ENCODE data around the gene RANBP1. TPM values are rescaled to one million over a fixed set of nuclear protein-coding genes. Genes with fewer than 3 reads are reported as not detected.
A peak's percentile ranks its signal among the peaks of the same experiment; 100 is the strongest.

The RANBP1 gene
- polyA plus RNA-seq, 2 of the 4 experiments (the other 2 are of a cell fraction), result 239 to 338 TPM

- TF ChIP-seq RAD21 (conservative IDR thresholded peaks at IDR 0.05 in 1 of 2, IDR thresholded peaks at IDR 0.05 in 1 of 2), result peak; percentile 91 to 96
- TF ChIP-seq JUN (IDR thresholded peaks at IDR 0.05), result no peak
- TF ChIP-seq GATA3 (IDR thresholded peaks at IDR 0.05; ENCODE audit: borderline replicate concordance), result no peak
- TF ChIP-seq REST (IDR thresholded peaks at IDR 0.05), result no peak
These were observed 40.9 kb downstream of the RANBP1 start (continued) for GRCh38 chr22:20156611-20157429.

- TF ChIP-seq HES2 (IDR thresholded peaks at IDR 0.05) (no peak), HEYL (CRISPR knock-in tag; IDR thresholded peaks at IDR 0.05) (no peak), MAFK (IDR thresholded peaks at IDR 0.05; ENCODE audit: partially characterized antibody) (no peak), TP53 (CRISPR knock-in tag; IDR thresholded peaks at IDR 0.05) (no peak), ESRRA (IDR thresholded peaks at IDR 0.05; ENCODE audit: borderline replicate concordance, low read length) (no peak), MAX (IDR thresholded peaks at IDR 0.05) (no peak), JUNB (IDR thresholded peaks at IDR 0.05) (no peak)
- FAIRE-seq, result no peak
- no peak for DNase-seq (ENCODE audit: low read depth in 1 of 2, low spot score in 1 of 2)
- Histone ChIP-seq H3K4me3 (no peak overlapping the region), H3K27ac (no peak overlapping the region), H3K4me2 (no peak overlapping the region), H3K4me1 (no peaks in the 10 kb centered on the region), H3K9me3 (no peaks in the 10 kb centered on the region)
- CTCF ChIA-PET, result interaction anchor here (0.6 to 7.1 kb wide), 29 partner anchors 9 to 291 kb away, joined by 3 to 92 read pairs (median 4); no protein-coding TSS in a partner anchor
- POLR2A ChIA-PET, result interaction anchor here (0.6 kb wide), 1 partner anchor 261 kb away, joined by 3 read pairs; no protein-coding TSS in a partner anchor
- WGBS (ENCODE audit: missing lambda C conversion rate), result 95% methylated on average over 4 of the region's 15 CpGs
- ATAC-seq, result no peak; a peak in 1 of 6 replicates
These were observed 41.7 kb downstream of the RANBP1 start for GRCh38 chr22:20157430-20158183.

- ChIA-PET POLR2A (no interaction called here), CTCF (interaction anchor here (2.3 kb wide), 1 partner anchor 127 kb away, joined by 15 read pairs; no protein-coding TSS in a partner anchor)
- Histone ChIP-seq H3K27ac (no peak overlapping the region), H3K4me3 (no peak overlapping the region), H3K9me3 (no peaks in the 10 kb centered on the region), H3K4me1 (no peaks in the 10 kb centered on the region), H3K4me2 (no peak overlapping the region)
- WGBS (ENCODE audit: missing lambda C conversion rate), result 66% methylated on average over 4 of the region's 15 CpGs
- FAIRE-seq (no peak), ATAC-seq (no peak), DNase-seq (ENCODE audit: low read depth in 1 of 2, low spot score in 1 of 2) (no peak)
- no peak for TF ChIP-seq USF2 (IDR thresholded peaks at IDR 0.05)
- TF ChIP-seq NFE2L2 (conservative IDR thresholded peaks at IDR 0.05; ENCODE audit: low read length), result no peak
- TF ChIP-seq HDAC2 (IDR thresholded peaks at IDR 0.05), result no peak
- no peak for TF ChIP-seq CTCF (IDR thresholded peaks at IDR 0.05)
- no peak for TF ChIP-seq TFCP2L1 (CRISPR knock-in tag; IDR thresholded peaks at IDR 0.05)
- TF ChIP-seq HES2 (IDR thresholded peaks at IDR 0.05), result no peak
- no peak for TF ChIP-seq HOXA7 (CRISPR knock-in tag; IDR thresholded peaks at IDR 0.05)
- no peak for TF ChIP-seq HOXB13 (CRISPR knock-in tag; IDR thresholded peaks at IDR 0.05; ENCODE audit: low read depth)
- TF ChIP-seq MYC (IDR thresholded peaks at IDR 0.05; ENCODE audit: borderline replicate concordance, low read length), result no peak
- TF ChIP-seq FOSB (CRISPR knock-in tag; IDR thresholded peaks at IDR 0.05), result no peak
- no peak for TF ChIP-seq POLR2AphosphoS2 (conservative IDR thresholded peaks at IDR 0.05; ENCODE audit: low read length)
- TF ChIP-seq GATA3 (IDR thresholded peaks at IDR 0.05; ENCODE audit: borderline replicate concordance), result no peak
- TF ChIP-seq JUN (IDR thresholded peaks at IDR 0.05), result no peak
- no peak for TF ChIP-seq CEBPB (IDR thresholded peaks at IDR 0.05)
- TF ChIP-seq NPAS2 (CRISPR knock-in tag; IDR thresholded peaks at IDR 0.05; ENCODE audit: borderline replicate concordance), result no peak
- no peak for TF ChIP-seq CBX8 (IDR thresholded peaks at IDR 0.05)
- no peak for TF ChIP-seq KDM1A (IDR thresholded peaks at IDR 0.05; ENCODE audit: low read depth)
- no peak for TF ChIP-seq PHF8 (IDR thresholded peaks at IDR 0.05; ENCODE audit: borderline replicate concordance, low read depth)
These were observed 42.6 kb downstream of the RANBP1 start for GRCh38 chr22:20158391-20159036.
